Stimulated activated CD4-positive, alpha-beta T cell treated with anti-CD3 and anti-CD28 coated beads, Interleukin-1b, Interleukin-23, amount 100 ng/mL, for 24 hours (primary cell): ENCODE data around the gene PTGES2.
"Not testable (repeated sequence)": the region's sequence is repeated elsewhere in the genome, so short reads cannot be mapped to it uniquely, and the experiment has no call there.

Source experiments
- DNase-seq, 4 experiments: peaks; one replicate each; pipeline ENCODE4 v3.0.0-alpha.2; 2020; ENCODE audit warnings: low read depth in 4 of 4, low spot score in 1 of 4

Gene PTGES2

DNA sequence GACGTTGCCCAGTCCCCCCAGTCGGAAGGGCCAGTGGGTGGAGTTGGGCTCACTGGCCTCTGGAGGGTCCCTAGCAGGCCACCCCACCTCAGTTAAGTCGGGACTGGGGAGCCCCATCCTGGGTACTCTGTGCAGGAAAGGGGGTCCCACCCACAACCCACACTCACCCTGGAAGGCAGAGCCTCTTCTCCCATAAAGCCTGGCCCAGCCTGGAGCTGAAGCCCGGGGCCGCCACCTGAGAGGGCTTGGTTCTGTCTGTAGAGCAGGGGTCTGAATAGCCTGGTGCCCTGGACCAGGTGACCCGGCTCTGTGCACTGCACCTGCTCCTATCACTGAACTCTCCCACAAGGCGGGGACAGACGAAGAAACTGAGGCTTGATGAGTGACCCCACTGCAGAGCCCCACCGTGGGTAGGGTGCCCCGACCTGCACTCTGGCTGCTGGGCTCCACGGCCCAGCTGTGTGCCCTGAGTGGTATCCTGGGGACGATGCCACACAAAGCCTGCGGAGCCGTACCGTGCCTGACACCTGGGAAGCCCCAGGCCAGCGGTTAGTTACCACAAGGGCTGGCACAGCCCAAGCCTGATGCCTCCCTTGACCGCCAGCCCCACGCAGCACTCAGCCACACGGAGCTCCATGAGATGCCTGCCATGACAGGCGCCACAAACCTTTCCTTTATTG, 7.3 kb downstream of the PTGES2 start:
- DNase-seq, result no peak

DNA sequence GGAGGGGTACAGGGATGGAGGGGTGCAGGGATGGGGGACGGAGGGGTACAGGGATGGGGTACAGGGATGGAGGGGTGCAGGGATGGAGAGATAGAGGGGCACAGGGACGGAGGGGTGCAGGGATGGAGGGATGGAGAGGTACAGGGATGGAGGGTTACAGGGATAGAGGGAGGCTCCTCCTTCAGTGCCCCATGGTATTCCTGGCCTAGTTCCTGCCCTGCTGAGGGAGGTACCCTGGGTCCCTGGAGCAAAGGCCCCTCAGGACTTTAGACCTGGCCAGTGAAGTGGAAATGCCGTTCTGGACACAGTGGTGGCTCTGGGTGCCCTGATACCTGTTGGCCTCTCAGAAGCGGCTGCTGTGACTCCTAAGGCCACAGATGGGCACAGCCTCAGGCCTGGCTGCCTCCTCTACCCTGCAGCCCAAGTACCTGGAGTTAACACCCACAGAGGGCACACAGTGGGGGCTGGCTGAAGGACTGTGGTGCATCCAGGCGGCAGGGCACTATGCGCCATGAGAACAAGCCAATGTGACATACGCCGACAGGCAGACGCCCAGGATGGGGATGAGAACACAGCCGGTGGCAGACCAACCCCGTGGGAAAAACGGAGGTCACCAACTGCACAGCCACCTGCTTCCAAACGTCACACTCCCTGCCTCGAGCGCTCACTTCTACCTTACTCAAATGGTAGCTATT, 8.4 kb downstream of the PTGES2 start:
- DNase-seq, result no peak

DNA sequence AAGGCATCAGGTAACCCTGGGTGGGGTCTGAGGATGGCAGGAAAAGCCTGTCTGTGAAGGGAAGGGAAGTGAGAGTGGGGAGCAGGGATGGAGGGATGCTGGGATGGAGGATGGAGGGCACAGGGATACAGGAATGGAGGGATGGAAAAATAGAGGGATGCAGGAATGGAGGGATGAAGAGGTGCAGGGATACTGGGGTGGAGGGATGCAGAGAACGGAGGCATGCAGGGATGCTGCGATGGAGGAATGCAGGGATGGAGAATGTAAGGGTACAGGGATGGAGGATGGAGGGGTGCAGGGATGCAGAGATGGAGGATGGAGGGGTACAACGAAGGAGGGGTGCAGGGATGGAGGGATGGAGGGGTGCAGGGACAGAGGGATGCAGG, 9.1 kb downstream of the PTGES2 start:
- no peak for DNase-seq

DNA sequence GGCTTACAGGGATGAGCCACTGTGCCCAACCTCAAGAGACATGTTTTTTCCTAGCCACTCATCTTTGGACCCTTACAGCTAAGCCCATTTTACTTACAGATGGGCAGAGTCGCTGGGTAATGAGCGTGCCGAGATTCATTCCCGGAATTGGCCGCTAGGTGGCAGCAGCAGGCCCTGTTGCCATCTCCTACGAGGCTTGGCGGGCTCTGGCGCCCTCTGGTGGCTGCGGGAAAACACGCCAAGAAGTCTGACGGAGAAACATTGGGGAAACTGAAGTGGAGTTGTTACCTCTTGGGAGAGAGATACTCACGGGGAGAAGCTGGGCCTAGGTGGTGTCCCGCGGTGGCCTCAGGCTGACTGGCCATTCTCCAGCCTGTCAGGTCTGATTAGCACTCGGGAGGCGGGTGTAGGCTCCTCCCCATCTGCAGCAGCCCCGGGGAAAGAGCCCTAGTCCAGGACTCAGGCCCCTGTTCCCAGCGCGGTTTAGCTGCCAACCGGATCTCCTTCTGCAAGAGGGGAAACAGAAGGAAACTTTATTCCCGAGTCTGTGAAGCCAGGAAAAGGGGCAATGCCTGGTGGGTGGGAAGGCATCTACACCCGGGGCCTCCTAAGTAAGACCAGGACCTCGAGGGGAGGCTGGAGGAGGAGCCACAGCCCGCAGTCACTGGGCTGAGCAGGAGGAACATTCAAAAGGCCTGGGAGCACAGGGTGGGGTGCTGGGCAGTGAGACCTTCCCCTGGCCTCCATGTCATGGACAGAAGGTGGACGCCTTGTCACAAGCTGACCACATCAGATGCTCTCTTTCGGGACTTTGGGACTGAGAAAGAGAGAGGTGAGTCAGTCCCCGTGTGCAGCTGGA, 9.7 kb downstream of the PTGES2 start:
- peak; percentile 97 to 100 (median 98) for DNase-seq

DNA sequence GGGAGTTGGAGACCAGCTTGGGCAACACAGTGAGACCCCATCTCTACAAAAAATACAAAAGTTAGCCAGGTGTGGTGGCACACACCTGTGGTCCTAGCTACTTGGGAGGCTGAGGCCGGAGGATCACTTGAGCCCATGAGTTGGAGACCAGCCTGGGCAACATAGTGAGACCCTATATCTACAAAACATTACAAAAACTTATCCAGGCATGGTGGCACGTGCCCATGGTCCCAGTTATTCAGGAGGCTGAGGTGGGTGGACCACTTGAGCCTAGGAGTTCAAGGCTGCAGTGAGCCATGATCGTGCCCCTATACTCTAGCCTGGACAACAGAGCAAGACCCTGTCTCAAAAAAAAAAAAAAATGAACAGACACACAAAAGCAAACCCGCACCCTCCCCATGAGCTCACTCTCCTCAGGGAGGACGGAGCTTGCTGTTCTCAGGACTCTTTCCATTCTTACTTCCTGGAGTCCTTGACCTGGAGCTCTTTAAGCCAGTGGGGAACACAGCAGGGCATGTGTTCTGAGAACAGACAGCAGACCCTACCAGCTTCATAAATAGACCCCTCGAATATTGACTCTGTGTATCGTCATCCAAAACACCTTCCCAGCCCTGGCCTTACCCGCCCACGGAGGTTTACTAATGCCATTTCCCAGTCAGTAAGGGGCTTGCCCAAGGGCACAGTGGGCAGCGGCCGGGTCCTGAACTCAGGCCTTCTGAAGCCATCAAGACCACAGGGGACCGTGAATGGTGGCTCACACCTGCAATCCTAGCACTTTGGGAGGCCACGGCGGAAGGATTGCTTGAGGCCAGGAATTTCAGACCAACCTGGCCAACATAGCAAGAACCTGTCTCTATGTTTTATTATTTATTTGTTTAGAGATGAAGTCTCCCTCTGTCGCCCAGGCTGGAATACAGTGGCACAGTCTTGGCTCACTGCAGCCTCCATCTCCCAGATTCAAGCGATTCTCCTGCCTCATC, 11.1 kb downstream of the PTGES2 start:
- no peak for DNase-seq

DNA sequence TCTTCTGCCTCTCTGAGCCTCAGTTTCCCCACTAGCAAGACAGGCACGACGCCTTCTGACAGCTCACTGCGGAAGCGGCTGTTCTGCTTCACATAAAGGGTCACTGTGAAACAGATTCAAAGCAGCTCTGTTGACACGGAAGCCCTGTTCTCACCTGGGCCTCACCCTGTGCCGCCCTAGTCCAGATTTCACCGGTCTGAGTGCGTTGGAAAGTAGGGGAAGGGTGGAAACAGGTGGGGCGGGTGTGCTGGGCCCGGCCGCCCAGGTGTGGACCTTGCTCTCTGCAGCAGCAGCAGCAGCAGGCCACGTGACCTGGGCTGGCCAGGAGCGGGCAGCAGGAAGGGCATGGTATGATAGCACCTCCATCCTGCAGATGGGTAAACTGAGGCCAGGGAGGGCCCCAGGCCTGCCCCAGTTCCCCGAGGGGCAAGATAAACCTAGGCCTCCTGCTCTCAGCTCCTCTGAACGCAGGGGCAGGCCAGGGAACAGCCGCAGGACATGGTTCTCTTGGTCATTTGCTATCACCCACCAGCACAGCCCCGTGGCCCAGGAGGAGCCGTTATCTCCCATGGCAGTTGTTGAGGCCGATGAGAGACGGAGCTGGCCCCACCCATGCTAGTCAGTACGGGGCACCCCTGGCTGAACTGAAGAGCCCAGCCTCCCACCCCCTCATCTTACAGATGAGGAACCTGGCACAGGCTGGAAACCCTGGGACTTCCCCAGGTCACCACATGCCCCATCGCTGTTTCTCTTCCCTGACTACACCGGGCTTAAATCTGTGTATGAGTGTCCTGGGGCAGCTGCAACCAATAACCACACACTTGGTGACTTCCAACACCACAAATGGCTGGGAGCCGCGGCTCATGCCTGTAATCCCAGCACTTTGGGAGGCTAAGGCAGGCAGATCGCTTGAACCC, 12.1 kb downstream of the PTGES2 start:
- DNase-seq, result no peak

DNA sequence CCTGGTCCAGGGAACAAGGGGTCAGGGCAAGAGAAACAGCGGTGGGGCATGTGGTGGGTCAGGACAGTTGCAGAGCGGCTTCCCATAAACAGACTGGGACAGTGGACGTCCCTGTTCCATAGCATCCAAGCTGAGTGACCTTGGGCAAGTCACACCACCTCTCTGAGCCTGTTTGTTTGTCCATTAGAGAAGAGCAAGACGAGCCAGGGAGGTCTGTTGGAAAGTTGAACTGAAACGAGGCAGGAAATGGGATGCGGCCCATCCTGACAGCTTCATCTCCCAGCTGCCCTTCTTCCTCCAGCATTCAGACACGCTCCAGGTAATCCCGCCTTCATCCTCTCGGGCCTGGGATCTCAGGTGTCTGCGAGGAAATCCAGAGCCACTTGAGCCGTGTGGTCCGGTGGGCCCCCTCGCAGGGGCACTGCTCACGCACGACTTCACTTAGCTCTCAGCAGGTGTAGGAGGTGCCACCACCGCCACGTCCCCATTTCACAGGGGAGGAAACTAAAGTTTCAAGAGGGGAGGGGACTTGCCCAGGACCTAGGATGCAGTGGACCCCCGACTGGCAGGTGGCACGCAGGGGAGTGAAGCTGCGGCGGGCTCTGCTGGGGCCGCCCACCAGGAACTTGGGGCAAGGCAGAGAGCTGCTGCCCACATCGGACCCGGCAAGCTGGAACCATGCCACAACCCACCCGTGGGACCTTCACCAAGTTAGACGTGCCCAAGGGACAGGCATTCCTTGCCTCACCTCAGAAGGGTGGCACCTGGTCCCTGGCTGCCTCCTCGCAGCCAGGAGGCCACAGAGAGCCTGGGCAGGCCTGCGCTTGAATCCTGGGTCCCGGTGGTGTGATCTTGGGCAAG, 13.0 kb downstream of the PTGES2 start:
- no peak for DNase-seq

DNA sequence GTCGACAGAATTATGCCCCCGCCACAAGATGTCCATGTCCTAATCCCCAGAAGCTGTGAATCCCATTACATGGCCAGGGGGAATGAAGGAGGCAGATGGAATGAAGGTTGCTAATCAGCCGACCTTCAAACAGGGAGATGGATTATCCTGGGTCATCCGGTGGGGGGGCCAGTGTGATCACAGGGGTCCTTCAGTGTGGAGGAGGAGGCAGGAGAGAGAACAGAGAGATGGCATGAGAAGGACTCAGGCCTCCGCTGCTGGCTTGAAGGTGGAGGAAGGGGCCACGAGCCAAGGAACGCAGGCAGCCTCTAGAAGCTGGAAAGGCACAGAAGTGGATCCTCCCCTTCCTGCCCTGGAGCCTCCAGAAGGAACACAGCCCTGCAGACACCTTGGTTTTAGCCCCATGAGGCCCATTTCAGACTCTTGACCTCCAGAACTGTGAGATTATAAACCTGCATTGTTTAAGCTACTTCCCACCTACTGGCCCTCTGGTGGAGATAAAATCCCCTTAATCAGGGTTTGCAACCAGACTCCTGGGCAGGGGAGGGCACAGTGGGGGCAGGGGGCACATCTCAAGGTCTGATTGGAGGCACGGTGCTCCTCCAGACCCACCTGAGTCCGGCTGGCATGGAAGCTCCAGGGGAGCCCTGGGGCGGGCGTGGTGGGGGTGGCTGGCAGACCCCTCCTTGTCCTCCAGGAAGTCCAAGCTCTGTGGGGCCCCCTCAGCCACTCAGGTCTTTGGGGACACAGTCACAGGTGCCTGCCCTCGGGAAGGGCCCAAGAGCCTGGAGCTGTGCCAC, 13.8 kb downstream of the PTGES2 start:
- no peak for DNase-seq

DNA sequence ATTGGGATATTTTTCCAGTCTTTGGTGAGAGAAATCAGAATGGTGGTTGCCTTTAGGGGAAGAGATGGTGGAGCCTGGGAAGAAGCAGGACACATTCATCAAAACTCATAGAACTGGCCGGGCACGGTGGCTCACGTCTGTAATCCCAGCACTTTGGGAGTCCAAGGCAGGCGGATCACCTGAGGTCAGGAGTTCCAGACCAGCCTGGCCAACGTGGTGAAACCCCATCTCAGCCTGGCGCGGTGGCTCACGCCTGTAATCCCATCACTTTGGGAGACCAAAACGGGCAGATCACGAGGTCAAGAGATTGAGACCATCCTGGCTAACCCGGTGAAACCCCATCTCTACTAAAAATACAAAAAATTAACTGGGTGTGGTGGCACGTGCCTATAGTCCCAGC, 15.8 kb downstream of the PTGES2 start:
- not testable (repeated sequence) for DNase-seq

DNA sequence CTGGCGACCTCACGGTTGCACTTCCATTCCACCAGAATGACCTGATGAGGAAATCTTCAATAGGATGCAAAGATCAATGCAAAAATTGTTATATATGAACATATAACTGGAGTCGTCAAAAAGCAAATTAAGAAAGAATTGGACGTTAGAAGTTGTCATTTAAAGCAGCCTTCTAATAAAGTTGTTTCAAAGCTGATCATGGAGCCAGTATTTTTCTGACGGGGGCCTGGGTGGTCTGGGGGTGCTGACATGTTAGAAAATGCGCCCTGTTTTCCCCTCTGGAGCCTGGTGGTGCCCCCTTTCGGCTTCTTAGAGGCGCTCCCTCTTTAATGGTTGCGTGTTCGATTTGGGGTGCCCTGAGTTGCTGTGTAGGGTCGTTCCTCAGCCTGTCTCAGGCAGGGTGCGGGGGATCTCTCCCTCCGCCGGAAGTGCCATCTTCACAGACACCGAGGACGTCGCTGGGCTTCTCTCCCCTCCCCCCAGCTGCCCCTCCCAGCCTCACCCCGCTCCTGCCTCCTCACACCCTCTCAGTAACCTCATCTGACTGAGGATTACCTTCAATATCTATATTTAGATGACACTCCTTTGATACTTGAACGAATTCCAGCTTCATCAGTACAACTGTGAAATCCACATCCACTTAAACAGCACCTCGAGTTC, 18.3 kb downstream of the PTGES2 start:
- no peak for DNase-seq

DNA sequence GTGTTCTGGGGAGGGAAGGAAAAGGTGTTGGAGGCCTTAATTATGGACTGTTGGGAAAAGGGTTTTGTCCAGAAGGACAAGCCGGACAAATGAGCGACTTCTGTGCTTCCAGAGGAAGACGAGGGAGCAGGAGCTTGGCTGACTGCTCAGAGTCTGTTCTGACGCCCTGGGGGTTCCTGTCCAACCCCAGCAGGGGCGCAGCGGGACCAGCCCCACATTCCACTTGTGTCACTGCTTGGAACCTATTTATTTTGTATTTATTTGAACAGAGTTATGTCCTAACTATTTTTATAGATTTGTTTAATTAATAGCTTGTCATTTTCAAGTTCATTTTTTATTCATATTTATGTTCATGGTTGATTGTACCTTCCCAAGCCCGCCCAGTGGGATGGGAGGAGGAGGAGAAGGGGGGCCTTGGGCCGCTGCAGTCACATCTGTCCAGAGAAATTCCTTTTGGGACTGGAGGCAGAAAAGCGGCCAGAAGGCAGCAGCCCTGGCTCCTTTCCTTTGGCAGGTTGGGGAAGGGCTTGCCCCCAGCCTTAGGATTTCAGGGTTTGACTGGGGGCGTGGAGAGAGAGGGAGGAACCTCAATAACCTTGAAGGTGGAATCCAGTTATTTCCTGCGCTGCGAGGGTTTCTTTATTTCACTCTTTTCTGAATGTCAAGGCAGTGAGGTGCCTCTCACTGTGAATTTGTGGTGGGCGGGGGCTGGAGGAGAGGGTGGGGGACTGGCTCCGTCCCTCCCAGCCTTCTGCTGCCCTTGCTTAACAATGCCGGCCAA, 19.1 kb downstream of the PTGES2 start:
- no peak for DNase-seq

DNA sequence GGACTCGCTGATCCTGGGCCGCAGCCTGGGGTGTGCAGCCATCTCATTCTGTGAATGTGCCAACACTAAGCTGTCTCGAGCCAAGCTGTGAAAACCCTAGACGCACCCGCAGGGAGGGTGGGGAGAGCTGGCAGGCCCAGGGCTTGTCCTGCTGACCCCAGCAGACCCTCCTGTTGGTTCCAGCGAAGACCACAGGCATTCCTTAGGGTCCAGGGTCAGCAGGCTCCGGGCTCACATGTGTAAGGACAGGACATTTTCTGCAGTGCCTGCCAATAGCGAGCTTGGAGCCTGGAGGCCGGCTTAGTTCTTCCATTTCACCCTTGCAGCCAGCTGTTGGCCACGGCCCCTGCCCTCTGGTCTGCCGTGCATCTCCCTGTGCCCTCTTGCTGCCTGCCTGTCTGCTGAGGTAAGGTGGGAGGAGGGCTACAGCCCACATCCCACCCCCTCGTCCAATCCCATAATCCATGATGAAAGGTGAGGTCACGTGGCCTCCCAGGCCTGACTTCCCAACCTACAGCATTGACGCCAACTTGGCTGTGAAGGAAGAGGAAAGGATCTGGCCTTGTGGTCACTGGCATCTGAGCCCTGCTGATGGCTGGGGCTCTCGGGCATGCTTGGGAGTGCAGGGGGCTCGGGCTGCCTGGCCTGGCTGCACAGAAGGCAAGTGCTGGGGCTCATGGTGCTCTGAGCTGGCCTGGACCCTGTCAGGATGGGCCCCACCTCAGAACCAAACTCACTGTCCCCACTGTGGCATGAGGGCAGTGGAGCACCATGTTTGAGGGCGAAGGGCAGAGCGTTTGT, 19.9 kb downstream of the PTGES2 start:
- no peak for DNase-seq

DNA sequence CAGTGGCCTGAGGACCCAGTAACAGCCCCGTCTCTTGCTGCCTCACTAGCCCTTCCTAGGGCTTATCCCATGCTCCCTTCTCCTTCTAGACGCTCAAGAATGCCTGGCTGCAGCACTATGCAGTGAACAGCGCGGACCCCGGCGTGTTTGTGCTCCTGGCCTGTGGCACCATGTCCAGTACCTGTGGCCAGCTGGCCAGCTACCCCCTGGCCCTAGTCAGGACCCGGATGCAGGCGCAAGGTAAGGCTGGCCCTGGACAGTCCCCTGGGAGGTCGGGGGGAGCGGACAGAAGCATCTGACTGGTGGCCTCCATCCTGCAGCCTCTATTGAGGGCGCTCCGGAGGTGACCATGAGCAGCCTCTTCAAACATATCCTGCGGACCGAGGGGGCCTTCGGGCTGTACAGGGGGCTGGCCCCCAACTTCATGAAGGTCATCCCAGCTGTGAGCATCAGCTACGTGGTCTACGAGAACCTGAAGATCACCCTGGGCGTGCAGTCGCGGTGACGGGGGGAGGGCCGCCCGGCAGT, 20.5 kb downstream of the PTGES2 start:
- no peak for DNase-seq

DNA sequence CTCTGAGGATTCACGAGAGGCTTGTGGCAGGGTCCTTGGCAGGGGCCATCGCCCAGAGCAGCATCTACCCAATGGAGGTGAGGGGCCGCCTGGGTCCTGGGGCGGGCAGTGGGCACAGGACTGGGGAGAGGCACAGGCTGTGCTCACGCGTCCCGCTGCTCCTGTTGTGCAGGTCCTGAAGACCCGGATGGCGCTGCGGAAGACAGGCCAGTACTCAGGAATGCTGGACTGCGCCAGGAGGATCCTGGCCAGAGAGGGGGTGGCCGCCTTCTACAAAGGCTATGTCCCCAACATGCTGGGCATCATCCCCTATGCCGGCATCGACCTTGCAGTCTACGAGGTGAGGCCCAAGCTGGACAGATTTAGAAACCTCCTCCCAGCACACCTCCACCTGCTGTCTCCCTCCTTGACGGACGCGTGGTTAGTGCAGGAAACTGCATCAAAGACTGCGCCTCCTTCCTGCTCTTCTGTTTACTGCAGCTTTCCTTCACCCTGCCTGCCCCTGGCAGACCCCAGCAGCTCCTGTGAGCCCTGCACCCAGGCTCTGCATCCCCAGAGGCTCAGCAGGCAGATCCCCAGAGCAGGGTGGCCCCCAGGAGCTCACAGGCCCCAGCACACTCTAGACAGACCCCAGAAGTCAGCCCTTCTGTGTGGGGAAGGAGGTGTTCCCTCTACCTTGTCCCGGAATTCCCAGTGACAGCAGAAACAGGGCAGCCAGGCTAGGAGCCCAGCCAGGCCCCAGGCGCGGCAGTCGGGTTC, 21.2 kb downstream of the PTGES2 start:
- DNase-seq, result no peak
